GM08714 (cell line): ENCODE data around the gene NCK2.

Experiments
- H3K4me3 ChIP-seq: fragments of 200-500 bp; sonication (Bioruptor generic); 2 replicates; pipeline ENCODE4 v1.5.1; 2014; ENCODE audit warnings: mild to moderate bottlenecking, low read length, inconsistent platforms
- ZNF274 ChIP-seq: IDR thresholded peaks from 2 replicates; pipeline ENCODE4 v1.6.1; 2012; ENCODE audit warnings: mild to moderate bottlenecking, low read depth, low read length

NCK2 gene

GRCh38 chr2:105827351-105828096 lies 82.8 kb downstream of the NCK2 start:
- no peak for TF ChIP-seq ZNF274
- no peak overlapping the region for H3K4me3 ChIP-seq

- TF ChIP-seq ZNF274, result no peak
- H3K4me3 ChIP-seq, result no peak overlapping the region
Measured at GRCh38 chr2:105828558-105828957, 83.8 kb downstream of the NCK2 start.

GRCh38 chr2:105834931-105835330 lies 90.2 kb downstream of the NCK2 start:
- TF ChIP-seq ZNF274, result no peak
- H3K4me3 ChIP-seq, result peak overlapping the region; percentile 34; the same call in 1 of the 2 replicates

- no peak overlapping the region for H3K4me3 ChIP-seq
- TF ChIP-seq ZNF274, result no peak
Measured at GRCh38 chr2:105836341-105836740, 91.6 kb downstream of the NCK2 start.

GRCh38 chr2:105836840-105837692 lies 92.4 kb downstream of the NCK2 start:
- H3K4me3 ChIP-seq, result no peak overlapping the region

GRCh38 chr2:105839793-105840192 lies 95.1 kb downstream of the NCK2 start:
- no peak for TF ChIP-seq ZNF274
- no peak overlapping the region for H3K4me3 ChIP-seq

More at GRCh38 chr2:105836840-105837692, 92.4 kb downstream of the NCK2 start:
- no peak for TF ChIP-seq ZNF274

- no peak overlapping the region for H3K4me3 ChIP-seq
- TF ChIP-seq ZNF274, result no peak
Measured at GRCh38 chr2:105840933-105841332, 96.2 kb downstream of the NCK2 start.

- no peak overlapping the region for H3K4me3 ChIP-seq
- no peak for TF ChIP-seq ZNF274
Measured at GRCh38 chr2:105841551-105841950, 96.8 kb downstream of the NCK2 start.

GRCh38 chr2:105842555-105842954 lies 97.8 kb downstream of the NCK2 start:
- no peak for TF ChIP-seq ZNF274
- no peak overlapping the region for H3K4me3 ChIP-seq

GRCh38 chr2:105843476-105844374 lies 99.0 kb downstream of the NCK2 start:
- no peak overlapping the region for H3K4me3 ChIP-seq
- no peak for TF ChIP-seq ZNF274

- no peak for TF ChIP-seq ZNF274
- no peak overlapping the region for H3K4me3 ChIP-seq
Measured at GRCh38 chr2:105845976-105846375, 101.3 kb downstream of the NCK2 start.

- H3K4me3 ChIP-seq, result no peak overlapping the region
- no peak for TF ChIP-seq ZNF274
Measured at GRCh38 chr2:105847056-105847455, 102.3 kb downstream of the NCK2 start.

GRCh38 chr2:105848367-105848766 lies 103.7 kb downstream of the NCK2 start:
- H3K4me3 ChIP-seq, result no peak overlapping the region
- no peak for TF ChIP-seq ZNF274

GRCh38 chr2:105849431-105850179 lies 104.9 kb downstream of the NCK2 start:
- no peak overlapping the region for H3K4me3 ChIP-seq
- no peak for TF ChIP-seq ZNF274
